Measurements from ENCODE around the gene SRMS. TPM values are rescaled to one million over a fixed set of nuclear protein-coding genes. Genes with fewer than 3 reads are reported as not detected.
A peak's percentile ranks its signal among the peaks of the same experiment; 100 is the strongest.

Gene SRMS, protein sequence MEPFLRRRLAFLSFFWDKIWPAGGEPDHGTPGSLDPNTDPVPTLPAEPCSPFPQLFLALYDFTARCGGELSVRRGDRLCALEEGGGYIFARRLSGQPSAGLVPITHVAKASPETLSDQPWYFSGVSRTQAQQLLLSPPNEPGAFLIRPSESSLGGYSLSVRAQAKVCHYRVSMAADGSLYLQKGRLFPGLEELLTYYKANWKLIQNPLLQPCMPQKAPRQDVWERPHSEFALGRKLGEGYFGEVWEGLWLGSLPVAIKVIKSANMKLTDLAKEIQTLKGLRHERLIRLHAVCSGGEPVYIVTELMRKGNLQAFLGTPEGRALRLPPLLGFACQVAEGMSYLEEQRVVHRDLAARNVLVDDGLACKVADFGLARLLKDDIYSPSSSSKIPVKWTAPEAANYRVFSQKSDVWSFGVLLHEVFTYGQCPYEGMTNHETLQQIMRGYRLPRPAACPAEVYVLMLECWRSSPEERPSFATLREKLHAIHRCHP
- total RNA-seq (not detected), total RNA-seq (0 to 0.53 reads per million in 2 donors)

DNA sequence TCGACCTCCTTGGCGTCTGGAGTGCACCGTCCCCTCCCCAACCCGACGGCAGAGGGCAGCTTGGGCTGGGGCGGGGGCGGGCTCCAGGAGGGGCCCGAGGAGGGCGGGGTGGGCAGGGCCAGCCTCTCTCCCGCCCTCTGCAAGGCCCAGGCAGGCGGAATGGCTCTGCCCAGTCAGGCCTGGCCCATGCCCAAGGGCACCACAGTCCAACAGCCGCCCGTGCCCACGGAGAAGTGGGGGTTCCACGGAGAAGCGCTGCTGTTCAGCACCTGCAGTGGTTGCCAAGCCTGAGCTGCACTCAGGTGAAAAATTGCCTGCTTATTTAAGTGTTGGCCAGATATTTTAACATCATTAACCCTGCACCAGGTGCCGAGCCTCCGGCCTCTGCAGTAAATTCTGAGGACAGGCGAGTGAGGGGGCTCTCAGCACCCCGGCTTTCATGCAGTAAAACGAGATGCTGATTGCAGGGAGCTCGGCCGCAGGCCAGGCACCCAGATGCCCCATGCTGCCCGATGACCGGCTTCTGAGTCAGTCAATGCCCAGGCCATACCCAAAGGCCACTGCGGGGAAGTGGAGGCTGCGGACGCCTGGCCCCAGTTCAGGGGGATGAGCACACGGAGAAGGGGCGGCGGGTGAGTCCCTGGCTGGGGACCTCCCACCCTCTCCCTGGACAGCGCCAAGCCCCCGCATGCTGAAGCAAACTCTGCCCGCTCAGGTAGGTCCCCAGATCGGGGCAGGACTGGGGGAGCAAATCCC, at the start of gene SRMS:
SRMS (minus strand) TSS at position 25 of the 756 bp plus-strand sequence. CDS start 286 bp downstream, outside the sequence.
- H3K9me3 ChIP-seq (ENCODE audit: control insufficient read depth, low read length, poor library complexity, severe bottlenecking) = no peaks in the 10 kb centered on the region
- DNase-seq (no peak), ATAC-seq (no peak)
- Mint-ChIP-seq H3K27ac (no peak within 1 kb of the TSS), H3K36me3 (ENCODE audit: low read depth) (no peaks in the 10 kb centered on the region), H3K27me3 (no peaks in the 10 kb centered on the region), H3K4me3 (no peak within 1 kb of the TSS), H3K4me1 (peaks cover 17% of the 10 kb centered on the region)

DNA sequence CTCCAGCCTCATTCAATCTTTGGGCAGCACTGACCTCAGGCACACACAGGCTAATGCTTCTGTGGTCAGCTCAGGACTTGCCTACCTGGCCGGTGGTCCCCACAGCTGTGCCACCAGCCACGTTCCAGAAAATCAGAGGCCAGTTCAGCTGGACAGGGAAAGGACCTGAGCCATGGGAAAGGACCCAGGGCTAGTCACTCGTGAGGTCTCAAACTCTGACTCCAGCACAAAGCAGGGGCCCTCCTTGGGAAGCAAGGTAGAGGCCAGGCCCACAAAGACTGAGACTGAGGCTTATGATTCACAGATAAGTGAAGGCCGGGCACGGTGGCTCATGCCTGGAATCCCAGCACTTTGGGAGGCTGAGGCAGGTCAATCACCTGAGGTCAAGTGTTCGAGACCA, 48.9 kb upstream of the SRMS start:
- no peak overlapping the region for H3K4me3 Mint-ChIP-seq
- peaks cover 8% of the 10 kb centered on the region for H3K4me1 Mint-ChIP-seq
- DNase-seq (no peak), ATAC-seq (no peak)
- peaks cover 10% of the 10 kb centered on the region for H3K36me3 Mint-ChIP-seq (ENCODE audit: low read depth)
- H3K27ac Mint-ChIP-seq = no peak overlapping the region
- no peaks in the 10 kb centered on the region for H3K27me3 Mint-ChIP-seq
- H3K9me3 ChIP-seq (ENCODE audit: control insufficient read depth, low read length, poor library complexity, severe bottlenecking) = no peaks in the 10 kb centered on the region

- Mint-ChIP-seq H3K27ac (no peak overlapping the region), H3K36me3 (ENCODE audit: low read depth) (peaks cover 10% of the 10 kb centered on the region), H3K4me1 (peaks cover 8% of the 10 kb centered on the region), H3K27me3 (no peaks in the 10 kb centered on the region), H3K4me3 (no peak overlapping the region)
- DNase-seq (no peak), ATAC-seq (no peak)
- H3K9me3 ChIP-seq (ENCODE audit: control insufficient read depth, low read length, poor library complexity, severe bottlenecking) = no peaks in the 10 kb centered on the region
Measured at GRCh38 chr20:63595416-63596127, 48.0 kb upstream of the SRMS start.

DNA sequence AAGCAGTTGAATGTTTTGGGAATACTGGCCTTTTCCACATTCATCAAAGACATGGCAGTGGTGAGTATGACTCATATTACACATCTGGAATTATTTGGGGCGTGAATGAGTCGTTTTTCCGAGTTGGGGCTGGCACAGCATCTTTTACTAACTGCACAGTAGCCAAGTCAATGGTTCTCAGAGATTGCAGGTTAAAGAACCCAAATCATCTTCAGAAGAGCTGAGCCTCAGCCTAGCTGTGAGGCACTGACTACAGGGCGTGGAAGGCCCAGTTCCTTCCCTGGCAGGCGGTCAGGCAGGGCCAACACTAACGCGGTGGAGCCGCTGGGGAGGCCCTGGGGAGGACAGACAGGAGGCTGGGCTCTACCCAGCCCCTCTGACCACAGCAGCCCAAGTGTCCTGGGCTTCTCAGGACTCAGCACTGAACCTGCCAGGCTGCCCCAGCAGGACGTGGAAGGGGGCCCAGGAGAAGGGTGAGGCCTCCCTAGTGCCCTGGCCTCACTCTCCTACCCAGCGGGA, 46.6 kb upstream of the SRMS start:
- no peak overlapping the region for H3K27ac Mint-ChIP-seq
- peaks cover 5% of the 10 kb centered on the region for H3K4me1 Mint-ChIP-seq
- peaks cover 10% of the 10 kb centered on the region for H3K36me3 Mint-ChIP-seq (ENCODE audit: low read depth)
- H3K4me3 Mint-ChIP-seq = no peak overlapping the region
- ATAC-seq (no peak), DNase-seq (no peak)
- no peaks in the 10 kb centered on the region for H3K9me3 ChIP-seq (ENCODE audit: control insufficient read depth, low read length, poor library complexity, severe bottlenecking)
- H3K27me3 Mint-ChIP-seq = no peaks in the 10 kb centered on the region

GRCh38 chr20:63592661-63593060, 45.1 kb upstream of the SRMS start:
- H3K9me3 ChIP-seq (ENCODE audit: control insufficient read depth, low read length, poor library complexity, severe bottlenecking) = no peaks in the 10 kb centered on the region
- Mint-ChIP-seq H3K4me1 (peaks cover 8% of the 10 kb centered on the region), H3K36me3 (ENCODE audit: low read depth) (peaks cover 10% of the 10 kb centered on the region), H3K4me3 (no peak overlapping the region), H3K27me3 (no peaks in the 10 kb centered on the region), H3K27ac (no peak overlapping the region)
- no peak for DNase-seq
- ATAC-seq = no peak

GRCh38 chr20:63591786-63592355, 44.3 kb upstream of the SRMS start:
- peaks cover 10% of the 10 kb centered on the region for H3K36me3 Mint-ChIP-seq (ENCODE audit: low read depth)
- DNase-seq (no peak), ATAC-seq (no peak)
- no peak overlapping the region for H3K4me3 Mint-ChIP-seq
- no peaks in the 10 kb centered on the region for H3K9me3 ChIP-seq (ENCODE audit: control insufficient read depth, low read length, poor library complexity, severe bottlenecking)
- peaks cover 8% of the 10 kb centered on the region for H3K4me1 Mint-ChIP-seq
- H3K27me3 Mint-ChIP-seq = no peaks in the 10 kb centered on the region
- no peak overlapping the region for H3K27ac Mint-ChIP-seq

DNA sequence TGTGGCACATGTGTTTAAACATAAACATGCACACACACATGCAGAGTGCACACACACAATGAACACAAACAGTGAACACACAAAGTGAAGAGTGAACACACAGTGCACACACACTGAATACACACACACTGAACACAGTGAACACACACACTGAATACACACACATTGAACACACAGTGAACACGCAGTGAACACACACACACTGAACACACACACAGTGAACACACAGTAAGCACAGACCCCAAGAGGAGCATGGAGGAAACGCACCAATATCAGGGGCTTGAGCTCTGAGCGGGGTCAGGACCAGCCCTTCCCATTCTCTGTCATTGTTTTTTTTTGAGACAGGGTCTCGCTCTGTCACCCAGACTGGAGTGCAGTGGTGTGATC, 43.6 kb upstream of the SRMS start:
- no peaks in the 10 kb centered on the region for H3K9me3 ChIP-seq (ENCODE audit: control insufficient read depth, low read length, poor library complexity, severe bottlenecking)
- peaks cover 8% of the 10 kb centered on the region for H3K4me1 Mint-ChIP-seq
- ATAC-seq = no peak
- no peaks in the 10 kb centered on the region for H3K27me3 Mint-ChIP-seq
- peaks cover 10% of the 10 kb centered on the region for H3K36me3 Mint-ChIP-seq (ENCODE audit: low read depth)
- H3K4me3 Mint-ChIP-seq = peak overlapping the region; percentile 21
- no peak overlapping the region for H3K27ac Mint-ChIP-seq
- DNase-seq = no peak

- H3K27me3 Mint-ChIP-seq = no peaks in the 10 kb centered on the region
- peaks cover 13% of the 10 kb centered on the region for H3K4me1 Mint-ChIP-seq
- H3K27ac Mint-ChIP-seq = no peak overlapping the region
- no peak for ATAC-seq
- peaks cover 10% of the 10 kb centered on the region for H3K36me3 Mint-ChIP-seq (ENCODE audit: low read depth)
- no peaks in the 10 kb centered on the region for H3K9me3 ChIP-seq (ENCODE audit: control insufficient read depth, low read length, poor library complexity, severe bottlenecking)
- DNase-seq = no peak
- peak overlapping the region; percentile 21 for H3K4me3 Mint-ChIP-seq
Measured at GRCh38 chr20:63590218-63591146, 42.9 kb upstream of the SRMS start.

GRCh38 chr20:63589261-63590217, 42.0 kb upstream of the SRMS start:
- DNase-seq = no peak
- no peak for ATAC-seq
- Mint-ChIP-seq H3K27ac (no peak overlapping the region), H3K4me1 (peaks cover 13% of the 10 kb centered on the region), H3K36me3 (ENCODE audit: low read depth) (peaks cover 8% of the 10 kb centered on the region), H3K27me3 (no peaks in the 10 kb centered on the region), H3K4me3 (no peak overlapping the region)
- no peaks in the 10 kb centered on the region for H3K9me3 ChIP-seq (ENCODE audit: control insufficient read depth, low read length, poor library complexity, severe bottlenecking)

DNA sequence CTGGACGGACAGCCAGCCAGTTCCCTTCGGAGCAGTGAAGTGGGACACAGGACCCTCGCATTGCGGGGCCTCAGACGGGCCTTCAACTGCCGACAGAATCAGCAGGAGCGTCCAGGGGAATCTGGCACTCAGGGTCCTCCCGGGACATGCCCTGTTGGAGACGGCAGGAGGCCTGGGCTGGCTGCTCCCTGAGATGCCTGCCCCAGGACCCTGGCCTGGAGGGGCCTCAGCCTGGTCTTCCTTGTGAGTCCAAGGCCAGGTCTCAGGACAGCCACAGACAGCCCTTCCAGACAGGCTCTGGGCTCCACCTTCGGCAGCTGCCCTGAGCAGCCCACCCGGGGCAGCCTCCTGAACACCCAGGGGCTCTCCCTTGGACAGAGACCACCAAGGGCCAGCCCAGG, 41.1 kb upstream of the SRMS start:
- no peak for ATAC-seq

More for the DNA sequence above, 41.1 kb upstream of the SRMS start:
- peaks cover 15% of the 10 kb centered on the region for H3K4me1 Mint-ChIP-seq
- no peak overlapping the region for H3K4me3 Mint-ChIP-seq
- no peak overlapping the region for H3K27ac Mint-ChIP-seq
- no peaks in the 10 kb centered on the region for H3K27me3 Mint-ChIP-seq
- DNase-seq = no peak
- no peaks in the 10 kb centered on the region for H3K9me3 ChIP-seq (ENCODE audit: control insufficient read depth, low read length, poor library complexity, severe bottlenecking)
- H3K36me3 Mint-ChIP-seq (ENCODE audit: low read depth) = peaks cover 8% of the 10 kb centered on the region

All from T-helper 17 cell (primary cell).